ENCODE data around the gene TMEM273.

Gene TMEM273, protein sequence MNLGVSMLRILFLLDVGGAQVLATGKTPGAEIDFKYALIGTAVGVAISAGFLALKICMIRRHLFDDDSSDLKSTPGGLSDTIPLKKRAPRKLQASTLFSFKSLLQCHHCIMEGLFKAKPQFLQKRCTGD

DNA sequence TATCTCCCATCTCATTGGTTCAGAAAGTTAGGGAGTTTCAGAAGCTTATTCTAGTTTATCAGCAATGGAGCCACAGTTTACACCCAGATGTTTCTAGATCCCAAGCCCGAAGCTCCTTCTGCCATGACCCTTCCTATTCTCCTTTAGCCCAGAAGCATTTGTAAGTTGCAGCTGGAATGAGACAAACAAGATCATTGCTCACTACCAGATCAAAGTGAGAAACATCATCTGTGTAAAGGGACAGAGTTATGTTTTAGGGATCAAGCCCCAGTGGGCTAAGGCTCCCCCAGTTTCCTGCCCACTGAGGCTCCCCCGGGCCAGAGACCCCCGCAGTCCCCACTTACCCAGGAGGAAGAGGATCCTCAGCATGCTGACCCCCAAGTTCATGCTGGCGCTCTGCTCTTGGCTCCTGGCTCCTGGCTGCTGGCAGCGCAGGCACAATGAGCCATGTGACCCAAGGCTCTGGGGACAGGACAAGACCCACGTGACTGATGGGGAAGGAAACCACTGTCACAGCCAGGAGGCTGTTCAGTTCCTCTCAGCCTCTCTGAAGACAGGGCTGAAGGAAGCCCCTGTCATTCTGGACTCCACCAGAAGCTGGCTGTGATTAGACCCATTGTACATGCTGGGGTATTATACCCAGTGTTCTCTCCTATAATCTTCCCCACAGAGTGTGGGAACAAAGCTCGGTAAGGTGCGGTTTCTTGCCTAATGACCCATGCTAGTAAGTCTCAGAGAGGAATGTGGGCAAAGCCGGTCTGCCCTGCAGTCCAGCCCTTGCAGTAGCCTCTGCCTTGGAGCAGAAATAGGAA is at the start of gene TMEM273:
Gene TMEM273, minus strand, starts transcription at position 442 of the 812 bp plus-strand sequence. Its CDS starts 55 bp downstream, at position 387.
- DNase-seq: peak in 1 of 2 donors; percentile 64

DNA sequence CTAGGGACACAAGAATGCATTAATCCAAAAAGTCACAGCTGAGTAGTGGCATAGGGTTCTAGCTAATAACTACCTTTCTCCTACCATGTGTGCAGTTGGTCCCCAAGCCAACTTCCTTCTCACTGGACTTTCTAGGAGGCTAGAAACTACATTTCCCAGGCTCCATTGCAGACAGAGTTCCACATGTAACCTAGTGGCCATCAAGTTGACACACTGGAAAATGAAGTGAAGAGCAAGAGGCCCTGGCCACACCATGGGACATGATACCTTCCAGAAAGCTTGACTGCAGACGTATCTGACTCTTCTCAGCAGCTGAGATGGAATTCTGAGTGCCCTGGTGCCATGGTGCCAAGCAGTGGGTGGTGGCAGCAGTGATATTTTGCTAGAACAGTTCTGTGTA is 49.8 kb upstream of the TMEM273 start:
- no peak for DNase-seq

DNA sequence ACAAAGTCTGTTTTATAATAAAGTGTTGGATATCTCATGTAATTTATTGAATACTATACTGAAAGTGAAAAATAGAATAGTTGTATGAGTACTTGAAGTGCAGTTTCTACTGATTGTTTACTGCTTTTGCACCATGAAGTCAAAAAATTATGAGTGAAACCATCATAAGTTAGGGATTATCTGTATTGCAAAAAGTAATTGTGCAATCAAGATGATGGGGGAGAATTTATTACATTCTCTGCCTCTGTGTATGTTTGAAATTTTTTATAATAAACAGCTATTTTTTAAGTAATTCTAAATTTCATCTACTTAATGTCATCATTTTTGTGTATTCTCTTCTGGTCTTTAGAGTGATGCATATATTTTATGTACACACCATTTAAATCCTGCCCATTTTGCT is 47.2 kb upstream of the TMEM273 start:
- DNase-seq: no peak

DNA sequence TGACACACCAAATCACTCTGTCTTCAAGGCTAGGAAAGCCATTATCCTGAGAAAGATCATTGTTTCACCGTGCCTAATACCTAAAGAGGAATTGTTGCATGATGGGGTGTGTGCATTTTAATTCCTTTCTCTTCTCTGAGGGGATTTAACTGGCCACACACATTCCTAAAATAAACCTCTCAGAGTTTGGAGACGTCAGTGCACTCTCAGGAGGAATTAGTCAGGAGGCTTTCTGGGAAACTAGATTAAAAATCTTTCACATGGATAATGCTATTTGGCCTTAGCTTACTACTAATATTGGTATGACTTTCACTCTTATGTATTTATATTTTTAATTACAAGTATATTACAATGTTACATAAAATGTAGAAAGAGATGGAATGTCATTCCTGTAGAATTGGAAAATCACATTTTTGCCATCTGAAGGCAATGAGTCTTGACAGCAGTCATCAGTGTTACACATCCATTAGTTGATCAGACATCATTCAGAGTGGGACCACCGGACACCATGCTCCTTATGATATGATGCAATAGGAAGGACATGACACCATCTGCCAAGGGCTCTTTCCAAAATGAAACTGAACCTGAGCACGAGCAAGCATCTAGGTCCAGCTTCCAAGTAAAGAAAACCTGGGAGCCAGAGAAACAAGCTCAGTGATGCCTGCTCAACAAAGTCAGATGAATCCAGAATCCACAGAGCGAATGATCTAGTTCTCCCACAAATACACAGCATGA is 43.1 kb upstream of the TMEM273 start:
- DNase-seq: no peak

DNA sequence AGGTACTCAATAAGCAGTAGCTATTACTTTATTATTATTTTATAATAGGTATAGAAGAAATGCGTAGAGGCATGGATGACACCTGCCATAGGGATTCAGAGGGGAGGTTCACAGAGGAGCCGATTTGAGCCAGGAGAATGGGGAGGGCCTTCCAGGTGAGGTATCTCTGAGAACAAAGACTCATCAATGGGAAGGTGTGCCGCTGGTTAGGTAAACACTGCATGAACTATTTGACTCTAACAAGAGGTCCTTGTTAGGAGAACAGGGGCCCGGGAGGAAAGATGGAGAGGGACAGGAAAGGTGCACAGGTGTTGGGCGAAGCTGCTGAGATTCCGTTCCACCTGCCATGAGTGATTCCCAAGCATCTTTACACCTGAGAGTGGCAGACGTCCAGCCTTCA is 41.8 kb upstream of the TMEM273 start:
- no peak for DNase-seq

DNA sequence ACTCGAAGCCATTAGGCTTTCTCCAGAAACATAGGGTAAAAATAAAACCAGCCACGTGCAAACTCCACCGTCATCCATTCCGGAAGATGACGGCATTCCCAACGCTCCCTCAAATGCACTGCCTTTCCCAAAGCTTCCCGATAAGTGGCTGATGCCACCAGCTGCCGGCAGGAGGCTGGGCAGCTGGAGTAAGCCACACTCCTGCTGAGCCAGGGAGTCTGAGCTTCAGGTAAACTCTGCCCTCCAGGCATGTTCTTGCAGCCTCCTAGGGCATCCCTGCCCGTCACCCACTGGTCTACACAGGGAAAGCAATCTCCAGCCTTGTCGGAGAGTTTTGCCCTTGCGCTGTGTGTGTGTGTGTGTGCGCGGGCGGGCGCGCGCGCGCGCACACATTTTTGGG is 40.5 kb upstream of the TMEM273 start:
- no peak for DNase-seq

DNA sequence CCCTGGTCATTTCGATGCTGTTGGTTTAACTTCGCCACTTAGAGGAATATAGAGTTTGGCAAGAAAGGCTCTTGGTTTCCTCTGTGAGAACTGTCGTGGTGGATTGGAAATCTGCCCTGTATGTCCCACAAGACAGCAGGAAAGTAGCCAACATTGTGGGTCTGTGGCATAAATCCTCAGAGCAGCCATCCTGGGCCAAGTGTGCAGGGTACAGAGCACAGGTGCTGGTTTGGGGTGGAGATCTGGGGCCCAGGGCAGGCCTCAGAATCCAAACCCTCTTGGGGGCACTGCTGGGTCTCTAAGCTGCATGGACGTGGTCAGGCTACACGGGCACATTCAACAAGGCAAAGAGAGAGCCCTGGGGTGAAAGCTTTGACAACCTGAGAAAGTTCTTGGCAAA is 39.2 kb upstream of the TMEM273 start:
- DNase-seq: no peak

DNA sequence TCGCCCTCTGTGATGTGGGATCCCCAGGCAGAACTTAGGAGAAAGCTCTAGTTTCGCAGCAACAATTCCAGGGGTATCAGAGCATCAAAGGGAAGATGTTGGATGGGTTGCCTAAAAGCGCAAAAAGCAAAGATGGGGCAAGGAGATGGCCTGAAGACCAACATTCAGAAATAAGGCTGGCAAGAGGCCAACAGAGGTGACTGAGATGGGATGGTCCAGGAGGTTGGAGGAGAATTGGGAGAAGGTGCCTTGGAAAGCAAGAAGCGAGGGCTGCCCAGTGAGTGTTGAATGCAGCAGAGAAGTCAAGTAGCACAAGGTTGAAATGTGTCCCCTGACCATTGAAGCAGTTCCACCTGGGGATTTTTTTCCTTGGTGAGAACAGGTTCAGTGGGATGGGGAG is 38.4 kb upstream of the TMEM273 start:
- DNase-seq: no peak

DNA sequence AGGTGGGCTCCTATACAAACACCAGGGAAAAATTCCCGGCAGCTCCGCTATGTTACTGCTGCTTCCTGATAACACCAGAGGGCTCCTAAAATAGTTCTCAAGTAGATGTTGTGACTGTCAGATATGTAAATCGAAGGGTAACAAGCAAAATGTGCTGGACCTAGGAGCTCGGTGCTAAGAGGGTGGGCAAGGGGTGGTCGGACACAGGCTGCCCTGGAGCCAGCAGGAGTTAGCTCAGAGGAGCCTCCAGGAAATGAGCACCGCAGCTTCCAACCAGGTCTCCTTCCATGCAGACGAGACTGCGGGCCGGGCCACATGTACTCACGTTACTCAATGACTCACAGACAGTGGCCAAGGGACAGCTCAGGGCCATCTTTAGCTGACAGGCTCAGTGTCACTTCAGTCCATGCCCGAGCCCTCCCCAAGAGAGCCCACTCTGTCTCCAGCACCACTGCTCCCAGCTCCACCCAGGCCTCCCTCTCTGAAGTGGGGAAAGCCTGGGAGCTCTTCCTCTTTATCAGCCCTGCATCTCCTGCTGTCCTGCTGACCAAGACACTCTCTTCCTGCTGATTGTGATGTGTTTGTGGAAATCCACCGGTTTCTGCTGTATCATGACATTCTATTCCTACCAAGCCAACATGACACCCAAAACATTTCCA is 37.2 kb upstream of the TMEM273 start:
- DNase-seq: no peak

DNA sequence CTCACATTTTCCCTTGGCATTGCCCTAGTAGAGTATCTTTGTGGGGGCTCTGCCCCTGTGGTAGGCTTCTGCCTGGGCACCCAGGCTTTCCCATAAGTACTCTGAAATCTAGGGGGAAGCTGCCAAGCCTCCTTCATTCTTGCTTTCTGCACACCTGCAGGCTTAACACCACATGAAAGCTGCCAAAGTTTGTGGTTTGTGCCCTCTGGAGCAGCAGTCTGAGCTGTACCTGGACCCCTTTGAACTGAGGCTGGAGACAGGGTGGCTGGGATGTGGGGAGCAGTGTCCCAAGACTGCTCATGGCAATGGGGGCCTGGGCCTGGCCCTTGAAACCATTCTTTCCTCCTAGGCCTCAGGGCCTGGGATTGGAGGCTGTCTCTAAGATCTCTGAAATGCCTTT is 35.0 kb upstream of the TMEM273 start:
- no peak for DNase-seq

DNA sequence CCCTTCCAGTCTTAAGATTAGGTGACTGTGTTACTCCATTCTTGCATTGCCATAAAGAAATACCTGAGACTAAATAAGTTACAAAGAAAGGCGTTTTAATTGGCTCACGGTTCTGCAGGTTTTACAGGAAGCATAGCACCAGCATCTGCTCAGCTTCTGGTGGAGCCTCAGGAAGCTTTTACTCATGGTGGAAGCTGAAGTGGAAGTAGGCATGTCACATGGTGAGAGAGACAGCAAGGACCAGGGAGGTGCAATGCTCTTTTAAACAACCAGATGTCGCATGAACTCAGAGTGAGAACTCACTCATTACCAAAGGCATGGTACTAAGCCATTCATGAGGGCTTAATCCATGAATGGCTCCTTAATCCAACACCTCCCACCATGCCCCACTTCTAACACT is 34.0 kb upstream of the TMEM273 start:
- no peak for DNase-seq

DNA sequence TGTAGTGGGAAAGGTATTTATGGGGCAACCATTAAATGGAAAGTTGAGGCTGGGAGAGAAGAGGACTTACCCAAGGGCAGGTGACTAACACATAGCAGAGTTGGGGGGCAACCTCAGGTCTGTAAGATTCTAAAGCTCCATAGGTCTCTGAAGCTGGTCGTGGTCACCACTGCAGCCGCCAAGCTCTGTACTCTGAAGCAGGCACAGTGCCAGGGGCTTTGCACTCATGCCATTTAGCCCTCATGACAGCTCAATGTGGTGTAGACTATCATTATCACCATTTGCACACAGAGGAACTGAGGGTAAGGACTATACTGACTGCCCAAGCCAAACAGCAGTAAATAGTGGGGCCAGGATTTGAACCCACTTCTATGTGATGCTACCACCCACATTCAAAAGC is 32.5 kb upstream of the TMEM273 start:
- DNase-seq: no peak

DNA sequence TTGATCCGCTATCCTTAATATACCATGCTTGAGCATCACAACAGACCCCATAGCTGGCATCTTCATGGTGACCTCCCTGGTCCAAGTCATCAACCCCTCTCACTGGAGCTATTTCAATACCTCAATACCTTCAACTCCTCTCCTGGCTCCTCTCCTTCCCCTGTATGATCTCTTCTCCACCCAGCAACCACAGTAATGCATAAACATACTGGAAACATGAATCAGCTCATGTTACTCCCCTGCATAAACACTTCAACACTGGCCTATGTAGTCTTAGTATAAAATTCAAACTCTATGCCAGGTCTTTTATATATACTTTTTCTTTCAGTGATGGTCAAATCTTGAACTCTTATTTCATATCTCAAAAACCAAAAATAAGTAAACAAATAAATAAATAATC is 31.8 kb upstream of the TMEM273 start:
- DNase-seq: no peak

DNA sequence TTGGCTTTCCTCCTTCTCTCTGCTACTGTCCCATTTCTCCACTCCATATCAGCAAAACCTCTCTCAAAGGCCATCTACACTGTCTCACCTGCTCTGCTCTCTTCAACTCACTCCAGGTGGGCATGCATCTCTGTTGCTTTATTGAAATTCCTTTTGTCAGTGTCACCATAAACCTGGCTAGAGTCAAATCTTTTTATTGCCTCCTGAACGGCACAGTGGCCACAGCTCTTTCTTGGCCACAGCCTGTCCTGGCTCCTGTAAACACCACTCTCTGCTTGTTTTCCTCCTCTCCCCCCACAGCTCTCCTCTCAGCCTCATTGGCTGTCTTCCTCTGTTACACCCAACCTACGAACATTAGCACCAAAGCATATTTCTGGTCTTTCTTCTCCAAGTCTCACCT is 31.1 kb upstream of the TMEM273 start:
- no peak for DNase-seq

DNA sequence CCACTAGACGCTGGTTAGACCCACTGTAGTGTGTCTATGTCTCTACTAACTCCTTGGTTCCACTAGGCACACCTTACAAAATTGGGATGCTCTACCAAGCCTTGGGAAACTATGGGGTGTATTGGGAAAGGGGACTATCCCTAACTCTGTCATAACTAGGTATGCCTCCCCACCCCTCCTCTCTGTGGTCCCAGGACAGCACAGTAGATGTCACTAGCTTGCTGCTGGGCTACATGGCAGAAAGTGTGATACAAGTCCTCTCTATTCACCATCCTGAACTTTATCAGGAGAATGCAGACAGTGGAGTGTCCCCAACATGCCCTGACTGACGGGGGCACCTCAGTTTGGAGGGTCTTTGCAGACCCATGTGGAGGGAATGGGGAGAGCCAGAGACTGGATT is 30.3 kb upstream of the TMEM273 start:
- DNase-seq: no peak

DNA sequence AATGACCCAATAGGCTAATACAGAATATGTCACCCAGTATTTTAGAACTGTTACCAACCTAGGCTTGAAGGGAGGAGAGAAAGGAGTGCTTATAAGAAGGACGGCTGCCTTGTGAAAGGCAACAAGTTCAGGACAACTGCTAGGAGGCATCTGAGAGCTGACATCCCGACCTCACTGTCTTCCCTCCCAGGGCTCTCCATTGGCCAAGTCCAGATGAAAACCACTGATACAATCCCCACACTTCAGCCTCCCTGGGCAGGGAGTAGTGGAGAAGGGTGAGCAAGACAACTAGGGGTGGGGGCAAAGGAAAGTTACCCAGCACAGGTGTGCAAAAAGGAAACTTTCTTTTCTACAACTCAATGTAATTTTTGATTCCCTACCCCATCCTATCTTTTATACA is 29.5 kb upstream of the TMEM273 start:
- no peak for DNase-seq

DNA sequence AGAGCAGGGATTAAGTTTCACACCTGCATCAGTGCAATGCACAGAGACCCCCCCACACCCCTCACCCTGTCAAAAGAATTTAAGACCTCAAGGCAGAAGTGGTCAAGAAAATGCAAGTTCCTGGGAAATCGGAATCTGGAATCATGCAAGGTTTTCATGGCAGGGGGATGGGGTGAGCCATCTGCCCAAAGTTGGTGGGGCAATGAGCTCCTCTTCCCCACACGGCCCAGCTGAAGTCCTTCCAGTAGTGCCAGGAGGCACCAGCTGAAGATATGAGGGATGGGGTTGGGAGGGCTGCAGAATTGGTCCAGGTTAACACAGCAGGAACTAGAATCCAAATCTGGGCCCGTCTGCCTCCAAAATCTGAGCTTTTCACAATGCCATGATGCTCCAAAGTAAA is 25.0 kb upstream of the TMEM273 start:
- no peak for DNase-seq

DNA sequence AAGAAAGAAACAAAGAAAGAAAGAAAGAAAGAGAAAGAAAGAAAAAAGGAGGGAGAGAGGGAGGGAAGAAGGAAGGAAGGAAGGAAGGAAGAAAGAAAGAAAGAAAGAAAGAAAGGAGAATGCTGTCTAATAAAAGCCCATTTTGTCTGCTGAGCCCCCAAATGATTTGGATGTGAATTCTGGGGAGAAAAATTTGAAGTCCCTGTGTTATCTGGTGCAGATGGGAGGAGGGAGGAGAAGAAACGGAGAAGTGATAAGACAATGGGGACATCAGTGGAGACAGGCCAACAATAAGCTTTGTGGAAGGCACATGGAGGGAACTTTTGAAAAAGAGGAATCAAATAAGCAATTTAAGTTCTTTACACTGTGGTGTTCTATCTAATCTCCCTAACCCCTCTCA is 24.6 kb upstream of the TMEM273 start:
- DNase-seq: no peak

DNA sequence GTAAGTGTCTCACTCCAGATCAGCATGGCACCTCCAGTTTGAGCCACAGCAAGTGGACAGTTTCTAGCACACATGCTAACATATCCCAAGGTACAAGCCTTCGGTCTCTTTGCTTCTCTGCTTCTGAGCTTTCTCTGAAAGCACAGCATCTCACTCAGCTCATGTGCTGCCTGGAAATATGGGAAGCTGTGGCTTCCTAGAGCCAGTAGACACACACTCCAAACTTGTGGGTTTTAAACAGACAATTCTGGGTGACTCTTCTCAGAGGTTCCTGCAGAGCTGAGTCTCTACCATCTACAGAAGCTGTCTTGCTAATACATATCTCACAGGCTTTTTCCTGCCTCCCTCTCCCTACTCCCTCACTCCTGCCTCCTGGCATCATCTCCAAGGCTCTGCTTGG is 23.9 kb upstream of the TMEM273 start:
- no peak for DNase-seq

DNA sequence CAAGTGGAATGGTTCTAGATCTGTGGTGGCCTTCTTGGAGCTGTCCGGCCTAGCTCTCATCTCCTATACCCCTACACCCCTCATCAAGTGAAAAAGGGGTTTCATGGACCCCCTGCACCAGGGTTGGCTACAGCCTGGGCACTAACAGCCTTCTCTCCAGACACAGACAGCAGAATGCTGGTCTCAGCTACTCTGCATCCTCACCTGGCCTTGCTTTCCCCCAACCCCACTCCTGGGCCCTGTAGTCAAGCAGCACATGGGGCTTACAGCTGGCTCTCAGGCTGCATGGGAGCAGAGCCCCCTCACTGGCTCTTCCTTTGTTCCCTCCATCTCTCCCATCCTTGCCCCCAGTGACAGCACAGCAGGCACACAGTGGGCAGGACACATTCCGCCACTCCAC is 20.8 kb upstream of the TMEM273 start:
- DNase-seq: no peak

DNA sequence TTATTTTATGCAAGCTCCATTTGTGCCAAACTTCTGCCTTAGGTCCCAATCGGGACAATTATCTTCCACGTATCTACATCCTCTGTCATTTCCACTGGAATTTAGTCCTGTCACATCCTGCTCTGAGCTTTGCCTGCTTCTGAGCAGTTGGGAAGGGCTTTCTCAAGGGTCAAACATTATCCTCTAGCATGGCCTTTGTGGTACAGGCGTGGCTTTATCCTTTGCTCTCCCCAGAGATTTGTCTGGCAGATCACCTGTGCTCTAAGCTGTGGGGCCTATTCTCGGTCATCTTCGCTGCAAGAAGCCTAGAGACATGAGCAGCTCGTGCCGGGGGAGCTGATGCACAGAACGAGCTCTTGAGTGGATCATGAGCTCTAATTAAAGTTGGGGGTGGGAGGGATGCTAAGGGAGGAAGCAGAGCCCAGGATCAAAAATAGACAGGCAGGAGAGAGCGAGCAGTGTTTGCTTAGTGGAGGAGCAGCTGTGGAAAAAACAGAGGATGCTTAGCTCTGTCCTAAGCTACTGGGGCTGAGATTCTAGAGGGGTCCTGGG is 19.8 kb upstream of the TMEM273 start:
- no peak for DNase-seq

DNA sequence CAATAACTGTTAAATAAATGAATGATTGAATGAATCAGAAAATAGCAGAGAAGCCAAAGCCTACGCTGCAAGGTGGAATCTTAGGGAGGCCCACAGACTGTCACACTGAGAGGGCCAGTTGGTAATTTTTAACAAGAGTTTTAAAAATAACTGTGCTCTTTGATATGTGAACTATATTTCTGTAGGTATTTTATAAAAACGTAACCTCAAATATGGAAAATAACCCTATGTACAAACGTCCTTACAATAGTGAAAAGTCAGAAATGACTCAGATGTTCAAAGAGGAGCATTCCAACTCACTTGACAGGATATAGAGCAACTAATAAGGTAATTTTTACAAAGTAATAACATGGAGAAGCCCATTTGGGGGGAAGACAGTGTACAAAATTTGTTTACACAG is 18.9 kb upstream of the TMEM273 start:
- no peak for DNase-seq

DNA sequence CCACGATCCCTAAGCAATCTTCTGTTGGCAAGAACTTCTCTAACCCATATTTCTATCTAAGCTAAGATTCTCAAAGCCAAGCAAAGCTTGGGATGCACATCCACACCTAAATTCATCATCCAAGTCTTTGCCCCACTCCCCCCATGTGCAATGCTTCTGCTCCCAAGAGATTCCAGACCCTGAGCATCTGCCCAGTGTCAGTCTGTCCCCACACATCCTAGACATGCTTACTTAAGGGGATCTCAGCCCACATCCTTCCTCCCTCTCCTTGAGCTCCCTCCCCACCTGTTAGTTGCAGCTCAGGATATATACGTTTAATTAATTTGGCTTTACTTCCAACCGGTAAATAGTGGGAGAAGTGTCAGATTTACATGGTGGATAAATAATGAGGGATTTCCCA is 17.0 kb upstream of the TMEM273 start:
- no peak for DNase-seq
